HepG2 (cell line): ENCODE data around the gene TNS4. TPM values are rescaled to one million over a fixed set of nuclear protein-coding genes. Genes with fewer than 3 reads are reported as not detected.

Source experiments
- ATM ChIP-seq: fragments of 450-650 bp; IDR thresholded peaks from 2 replicates; pipeline ENCODE4 v1.7.1; 2017; ENCODE audit warnings: mild to moderate bottlenecking, borderline replicate concordance
- ELF1 ChIP-seq: sonication (generic); formaldehyde crosslinking; IDR thresholded peaks from 2 replicates; pipeline ENCODE4 v1.4.0; 2020; ENCODE audit warnings: missing genetic modification reagents
- FOXP4 ChIP-seq: sonication (generic); formaldehyde crosslinking; IDR thresholded peaks from 2 replicates; pipeline ENCODE4 v1.4.0; 2020; ENCODE audit warnings: missing genetic modification reagents
- LCORL ChIP-seq, 2 experiments: fragments of 450-650 bp in 1 of 2; sonication (generic) in 1 of 2; formaldehyde crosslinking in 1 of 2; IDR thresholded peaks; 2 replicates each; pipeline versions ENCODE4 v1.5.0 to v1.6.1; 2017 to 2020; ENCODE audit warnings: antibody characterized with exemption in 1 of 2, missing genetic modification reagents in 1 of 2
- SKI ChIP-seq: fragments of 450-650 bp; IDR thresholded peaks from one replicate; pipeline ENCODE4 v1.6.1; 2018; ENCODE audit warnings: mild to moderate bottlenecking; ENCODE audit not compliant: partially characterized antibody
- SNAPC4 ChIP-seq: sonication (generic); formaldehyde crosslinking; IDR thresholded peaks from 2 replicates; pipeline ENCODE4 v1.4.0; 2020; ENCODE audit warnings: mild to moderate bottlenecking, missing genetic modification reagents
- polyA plus RNA-seq, 8 experiments: library from polyadenylated mRNA; depleted of rRNA in 3 of 8; stranded (reverse) in 7 of 8; unstranded in 1 of 8; fragments of >200 nt; fragmentation: Illumina TruSeq in 4 of 8; extraction: Trizol in 4 of 8; gene quantifications; 2 replicates each; pipeline versions ENCODE4 v1.2.1 to v1.2.3, GENCODE V29; 2011 to 2016; ENCODE audit warnings: low read depth in 4 of 8, missing spikeins in 1 of 8, mixed read lengths in 1 of 8; ENCODE audit not compliant: insufficient read depth in 1 of 8
- total RNA-seq, 5 experiments: library from RNA; depleted of rRNA; stranded (reverse); fragments of >200 nt; fragmentation: Illumina TruSeq; extraction: Trizol; gene quantifications; 2 replicates each; pipeline ENCODE4 v1.2.3, GENCODE V29; 2016; ENCODE audit warnings: low read depth in 1 of 5

The TNS4 gene
- total and polyA plus RNA-seq, 2 of the 13 experiments (the other 11 are each of a cell fraction or from before 2014, with no cell fraction given): 0.58 to 2.1 TPM

GRCh38 chr17:40482722-40483121 lies 18.7 kb downstream of the TNS4 start (continued):
- no peak for TF ChIP-seq FOXP4 (CRISPR knock-in tag)
- TF ChIP-seq LCORL (IDR thresholded peaks at IDR 0.05): no peak
- TF ChIP-seq LCORL (CRISPR knock-in tag; IDR thresholded peaks at IDR 0.05): no peak
- no peak for TF ChIP-seq ELF1 (CRISPR knock-in tag)
- no peak for TF ChIP-seq SNAPC4 (CRISPR knock-in tag)
- no peak for TF ChIP-seq ATM
- TF ChIP-seq SKI: no peak
- TF ChIP-seq, all 625 proteins: peak for 0
